Thyroid gland (tissue), 4 donors: ENCODE data around the gene RASA3.

Experiments
- CTCF ChIP-seq, 6 experiments: fragments of 200-600 bp in 3 of 6; fragments of 450-650 bp in 3 of 6; sonication (generic) in 3 of 6; IDR thresholded peaks; one replicate each; pipeline ENCODE4 v1.5.1; 2016 to 2019; ENCODE audit warnings: antibody characterized with exemption in 6 of 6, mild to moderate bottlenecking in 2 of 6, inconsistent platforms in 1 of 6, moderate library complexity in 1 of 6
- POLR2A ChIP-seq, 2 donors: fragments of 450-650 bp; IDR thresholded peaks; one replicate each; pipeline ENCODE4 v1.6.1; 2017; ENCODE audit warnings: antibody characterized with exemption in 2 of 2, mild to moderate bottlenecking in 2 of 2, moderate library complexity in 1 of 2

GRCh38 chr13:114054264-114054663 lies 78.2 kb downstream of the RASA3 start:
- TF ChIP-seq CTCF (IDR thresholded peaks at IDR 0.05) (no peak), POLR2A (IDR thresholded peaks at IDR 0.05) (no peak)
